Measurements from ENCODE around the gene PAQR5.

DNA sequence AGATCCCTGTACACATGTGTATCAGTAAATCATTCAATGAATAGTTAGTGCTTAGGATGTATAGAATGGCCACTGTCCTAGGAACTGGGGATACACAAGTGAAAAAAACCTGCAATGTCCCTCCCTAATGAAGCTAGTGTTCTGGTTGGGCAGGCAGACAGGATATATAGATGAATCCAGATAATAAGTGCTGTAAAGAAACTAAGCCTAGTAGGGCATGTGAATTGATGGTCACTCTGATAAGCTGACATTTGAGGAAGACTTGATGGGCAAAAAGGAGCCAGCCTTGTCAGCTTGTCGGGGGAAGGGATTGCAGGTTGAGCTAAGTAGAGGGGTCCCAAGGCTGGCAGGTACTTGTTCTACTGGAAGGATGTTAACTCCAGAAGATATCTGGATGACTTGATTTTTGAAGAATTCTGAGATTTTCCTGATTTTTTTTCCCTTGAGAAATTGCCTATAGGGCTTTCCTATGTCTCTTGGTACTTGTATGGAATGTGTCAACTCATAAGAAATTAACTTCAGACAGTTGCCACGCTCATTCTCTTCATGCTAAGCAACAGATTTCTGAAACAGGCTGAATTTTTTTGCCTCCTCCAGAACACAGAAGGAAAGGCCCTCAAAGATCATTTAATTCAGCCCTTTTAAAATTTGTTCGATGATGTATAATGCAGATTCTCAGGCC is 109.1 kb downstream of the PAQR5 start:
- TF ChIP-seq, protein P1, sequence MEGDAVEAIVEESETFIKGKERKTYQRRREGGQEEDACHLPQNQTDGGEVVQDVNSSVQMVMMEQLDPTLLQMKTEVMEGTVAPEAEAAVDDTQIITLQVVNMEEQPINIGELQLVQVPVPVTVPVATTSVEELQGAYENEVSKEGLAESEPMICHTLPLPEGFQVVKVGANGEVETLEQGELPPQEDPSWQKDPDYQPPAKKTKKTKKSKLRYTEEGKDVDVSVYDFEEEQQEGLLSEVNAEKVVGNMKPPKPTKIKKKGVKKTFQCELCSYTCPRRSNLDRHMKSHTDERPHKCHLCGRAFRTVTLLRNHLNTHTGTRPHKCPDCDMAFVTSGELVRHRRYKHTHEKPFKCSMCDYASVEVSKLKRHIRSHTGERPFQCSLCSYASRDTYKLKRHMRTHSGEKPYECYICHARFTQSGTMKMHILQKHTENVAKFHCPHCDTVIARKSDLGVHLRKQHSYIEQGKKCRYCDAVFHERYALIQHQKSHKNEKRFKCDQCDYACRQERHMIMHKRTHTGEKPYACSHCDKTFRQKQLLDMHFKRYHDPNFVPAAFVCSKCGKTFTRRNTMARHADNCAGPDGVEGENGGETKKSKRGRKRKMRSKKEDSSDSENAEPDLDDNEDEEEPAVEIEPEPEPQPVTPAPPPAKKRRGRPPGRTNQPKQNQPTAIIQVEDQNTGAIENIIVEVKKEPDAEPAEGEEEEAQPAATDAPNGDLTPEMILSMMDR (IDR thresholded peaks at IDR 0.05; ENCODE audit: insufficient read depth, low read depth, low read length): no peak
- no peak for TF ChIP-seq EZH2 (IDR thresholded peaks at IDR 0.05; ENCODE audit: insufficient read depth, low read length)

All from astrocyte (in vitro differentiated cells and primary cell).